SU-DHL-6 (cell line): ENCODE measurements around the gene DHRS11.
A peak's percentile ranks its signal among the peaks of the same experiment; 100 is the strongest.

Experiments
- EZH2phosphoT487 ChIP-seq: fragments of 200-600 bp; sonication (generic), shearing (Covaris generic); conservative IDR thresholded peaks from 2 replicates; pipeline ENCODE4 v1.6.1; 2018; ENCODE audit warnings: mild to moderate bottlenecking, antibody characterized with exemption, low read length, moderate library complexity, mixed read lengths
- TF ChIP-seq, protein P1 (sequence below): fragments of 200-600 bp; sonication (generic); IDR thresholded peaks from one replicate; pipeline ENCODE4 v1.5.1; 2017; ENCODE audit warnings: antibody characterized with exemption, mild to moderate bottlenecking, low read length, moderate library complexity; ENCODE audit not compliant: insufficient read depth, poor library complexity, severe bottlenecking

DNA sequence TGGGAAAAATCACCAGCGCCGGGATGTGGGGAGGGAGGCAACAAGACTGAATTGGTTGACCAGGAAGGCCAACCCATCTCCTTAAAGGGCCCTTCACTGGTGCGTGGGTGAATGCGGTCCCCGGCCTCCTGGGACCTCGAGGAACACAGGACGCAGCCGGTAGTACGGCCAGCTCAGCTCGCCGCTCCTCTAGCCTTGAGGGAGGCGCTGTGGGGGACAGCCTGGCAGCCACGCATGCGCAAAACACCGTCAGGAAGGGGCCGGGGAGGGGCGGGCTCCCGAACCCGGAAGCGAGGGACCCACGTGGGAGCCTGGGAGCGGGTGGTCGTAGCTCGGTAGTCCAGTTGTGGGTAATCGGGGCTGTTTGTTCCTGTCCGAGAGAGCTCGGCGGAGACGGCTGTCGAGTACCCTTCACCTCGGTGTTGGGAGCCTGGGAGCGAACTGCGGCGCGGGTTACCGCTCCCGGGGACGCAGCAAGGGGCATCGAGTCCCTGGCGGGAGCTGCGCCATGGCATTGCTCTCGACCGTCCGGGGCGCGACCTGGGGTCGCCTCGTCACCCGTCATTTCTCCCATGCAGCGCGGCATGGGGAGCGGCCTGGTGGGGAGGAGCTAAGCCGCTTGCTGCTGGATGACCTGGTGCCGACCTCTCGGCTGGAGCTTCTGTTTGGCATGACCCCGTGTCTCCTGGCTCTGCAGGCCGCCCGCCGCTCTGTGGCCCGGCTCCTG lies 9.8 kb downstream of the DHRS11 start, which contains the start of gene MRM1:
- TF ChIP-seq, protein P1, sequence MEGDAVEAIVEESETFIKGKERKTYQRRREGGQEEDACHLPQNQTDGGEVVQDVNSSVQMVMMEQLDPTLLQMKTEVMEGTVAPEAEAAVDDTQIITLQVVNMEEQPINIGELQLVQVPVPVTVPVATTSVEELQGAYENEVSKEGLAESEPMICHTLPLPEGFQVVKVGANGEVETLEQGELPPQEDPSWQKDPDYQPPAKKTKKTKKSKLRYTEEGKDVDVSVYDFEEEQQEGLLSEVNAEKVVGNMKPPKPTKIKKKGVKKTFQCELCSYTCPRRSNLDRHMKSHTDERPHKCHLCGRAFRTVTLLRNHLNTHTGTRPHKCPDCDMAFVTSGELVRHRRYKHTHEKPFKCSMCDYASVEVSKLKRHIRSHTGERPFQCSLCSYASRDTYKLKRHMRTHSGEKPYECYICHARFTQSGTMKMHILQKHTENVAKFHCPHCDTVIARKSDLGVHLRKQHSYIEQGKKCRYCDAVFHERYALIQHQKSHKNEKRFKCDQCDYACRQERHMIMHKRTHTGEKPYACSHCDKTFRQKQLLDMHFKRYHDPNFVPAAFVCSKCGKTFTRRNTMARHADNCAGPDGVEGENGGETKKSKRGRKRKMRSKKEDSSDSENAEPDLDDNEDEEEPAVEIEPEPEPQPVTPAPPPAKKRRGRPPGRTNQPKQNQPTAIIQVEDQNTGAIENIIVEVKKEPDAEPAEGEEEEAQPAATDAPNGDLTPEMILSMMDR: peak; percentile 21
- TF ChIP-seq EZH2phosphoT487: no peak
